Fibroblast of skin of back (primary cell): ENCODE data around the gene CD300C. TPM values are rescaled to one million over a fixed set of nuclear protein-coding genes. Genes with fewer than 3 reads are reported as not detected.
"Not testable (repeated sequence)": the region's sequence is repeated elsewhere in the genome, so short reads cannot be mapped to it uniquely, and the experiment has no call there.

Source experiments
- DNase-seq: peaks from one replicate; pipeline ENCODE4 v3.0.0-alpha.2; 2013
- polyA plus RNA-seq, 2 experiments: library from polyadenylated mRNA; unstranded; fragments of 120-200 nt; gene quantifications; one replicate each; pipeline ENCODE4 v1.2.1, GENCODE V29; 2013; ENCODE audit not compliant: insufficient read length in 2 of 2

CD300C gene
- polyA plus RNA-seq (2013, experiment 1 of 2; ENCODE audit: insufficient read length), result not detected
- polyA plus RNA-seq (2013, experiment 2 of 2; ENCODE audit: insufficient read length), result not detected

GRCh38 chr17:74545843-74546230 is at the start of gene CD300C:
Gene CD300C (minus strand): TSS chr17:74546115. CDS start chr17:74545782, 333 bp downstream.
- no peak for DNase-seq

DNA sequence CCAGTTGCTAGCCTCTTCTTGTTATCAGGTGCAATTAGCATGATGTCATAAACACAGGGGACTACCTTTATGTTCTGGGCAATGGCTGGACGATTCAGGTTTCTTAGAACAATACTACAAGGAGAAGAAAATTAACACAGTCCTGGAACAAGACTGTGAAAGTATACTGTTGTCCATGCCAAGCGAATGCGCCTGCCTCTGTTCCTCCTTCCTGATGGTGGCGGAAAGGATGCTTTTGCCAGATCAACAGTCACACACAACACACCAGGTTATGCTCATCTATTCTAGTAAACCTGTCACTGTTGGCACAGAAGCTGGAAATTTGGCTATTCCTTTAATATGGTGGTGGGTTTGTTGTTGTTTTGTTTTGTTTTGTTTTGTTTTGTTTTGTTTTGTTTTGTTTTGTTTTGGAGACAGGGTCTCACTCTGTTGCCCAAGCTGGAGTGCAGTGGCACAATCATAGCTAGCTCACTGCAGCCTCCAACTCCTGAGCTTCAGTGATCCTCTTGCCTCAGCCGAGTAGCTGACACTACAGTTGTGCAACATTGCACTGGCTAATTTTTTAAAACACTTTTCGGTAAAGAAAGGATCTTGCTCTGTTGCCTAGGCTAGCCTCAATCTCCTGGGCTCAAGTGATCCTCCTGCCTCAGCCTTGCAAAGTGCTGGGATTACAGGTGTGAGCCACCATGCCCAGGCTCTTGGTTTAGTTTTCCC is 49.3 kb upstream of the CD300C start:
- DNase-seq, result no peak

DNA sequence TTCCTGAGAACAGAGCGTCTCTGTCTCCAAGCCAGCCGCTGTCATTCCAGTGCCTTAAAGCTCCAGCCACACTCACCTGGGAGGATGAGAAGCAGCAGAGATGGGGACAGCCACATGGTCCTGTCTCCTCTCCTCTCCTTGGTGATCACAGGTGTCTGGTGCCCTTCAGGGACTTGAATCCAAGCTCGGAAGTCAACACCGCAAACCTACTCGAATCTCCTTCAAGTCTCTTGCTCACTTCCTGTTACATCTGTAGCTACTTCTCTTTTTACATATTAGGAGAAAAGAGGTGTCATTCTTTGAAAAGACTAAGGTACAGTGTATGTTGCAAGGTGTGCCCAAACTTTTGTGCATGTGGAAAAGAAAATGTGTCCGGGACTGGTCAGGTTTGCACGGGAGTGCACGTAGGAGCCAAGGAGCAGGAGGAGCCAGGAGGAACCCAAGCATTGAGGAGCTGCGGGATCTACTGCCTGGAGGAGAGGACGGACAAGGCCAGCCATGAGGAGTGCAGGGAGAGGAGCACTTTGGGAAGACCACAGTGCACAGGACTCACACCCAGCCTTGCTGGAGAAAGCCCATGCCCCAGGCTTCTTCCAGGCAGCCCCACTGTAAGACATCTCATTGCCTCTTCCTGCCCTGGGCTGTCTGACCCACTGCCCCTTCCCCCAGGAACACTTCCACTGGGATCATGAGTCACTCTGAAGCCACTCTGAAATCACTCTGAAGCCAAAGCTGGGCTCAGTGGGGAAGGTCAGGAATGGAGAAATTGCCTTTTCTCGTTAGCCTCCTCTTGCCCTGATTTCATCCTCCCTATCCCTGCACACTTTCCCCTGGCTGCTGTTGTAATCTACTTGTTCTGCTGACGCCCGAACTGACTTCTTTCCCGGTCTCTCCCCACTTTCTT is 46.4 kb upstream of the CD300C start, which contains the start of gene CD300LD:
CD300LD (minus strand) TSS at position 197 of the 904 bp plus-strand sequence; CDS start at position 116, 81 bp downstream.
- no peak for DNase-seq

GRCh38 chr17:74591503-74591902 is 45.6 kb upstream of the CD300C start:
- DNase-seq, result no peak

GRCh38 chr17:74585711-74586110 is 39.8 kb upstream of the CD300C start:
- no peak for DNase-seq

- DNase-seq, result no peak
Observed at GRCh38 chr17:74584292-74585060, 38.6 kb upstream of the CD300C start.

DNA sequence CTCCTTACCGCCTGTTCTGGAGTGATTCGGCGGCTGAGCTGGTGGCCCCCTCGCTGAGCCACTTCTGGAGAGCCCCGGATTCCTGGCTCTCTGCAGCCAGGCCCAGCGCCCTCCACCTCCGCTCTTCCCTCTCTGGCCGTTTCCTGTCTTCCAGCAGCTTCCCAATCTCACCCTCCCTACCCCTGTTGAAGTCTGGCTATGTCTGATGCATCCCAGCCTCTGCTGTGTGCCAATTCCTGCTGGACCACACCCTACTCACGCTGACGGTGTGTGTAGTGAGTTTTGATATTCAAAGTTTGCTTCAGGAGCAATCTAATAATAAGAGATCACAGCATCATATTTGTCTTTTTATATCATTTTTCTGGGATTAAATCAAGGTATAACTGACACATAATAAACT is 36.7 kb upstream of the CD300C start:
- no peak for DNase-seq

DNA sequence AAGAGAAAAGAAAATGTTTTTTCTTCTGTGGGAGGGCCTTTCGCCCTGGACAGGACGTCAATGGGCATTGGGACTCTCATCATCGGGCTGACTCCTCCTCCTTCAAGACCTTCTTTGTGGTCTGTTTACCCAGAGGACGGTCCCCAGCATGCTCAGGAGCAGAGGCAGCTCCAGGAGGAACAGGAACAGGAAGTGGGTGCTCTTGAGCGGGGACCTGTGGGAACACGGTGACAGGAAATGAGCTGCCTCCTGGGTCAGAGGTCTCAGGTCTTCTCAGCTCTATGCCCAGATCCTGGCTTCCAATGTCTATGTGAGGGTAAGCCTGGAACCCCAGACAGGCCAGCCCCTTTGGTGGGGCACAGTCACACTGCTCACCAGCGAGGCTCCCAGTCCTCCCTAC is 34.0 kb upstream of the CD300C start:
- DNase-seq, result no peak

DNA sequence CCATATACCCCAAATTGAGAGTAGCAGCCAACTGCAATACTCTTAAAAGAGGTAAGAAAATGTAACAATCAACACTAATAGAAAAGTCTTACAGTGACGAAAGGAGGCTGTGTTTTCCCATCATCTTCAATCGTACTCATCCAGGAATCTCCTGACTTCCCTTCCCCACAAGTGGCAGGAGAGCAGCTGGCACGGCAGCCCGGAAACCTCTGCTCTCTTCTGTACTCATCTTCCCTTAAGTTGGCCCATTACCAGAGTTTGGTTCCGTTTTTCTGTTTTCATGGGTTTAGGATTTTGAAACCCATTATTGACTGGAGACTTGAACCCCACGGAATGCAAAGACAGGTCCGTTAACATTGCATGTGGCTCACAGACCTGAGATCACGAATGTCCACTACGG is 33.1 kb upstream of the CD300C start:
- DNase-seq, result no peak

DNA sequence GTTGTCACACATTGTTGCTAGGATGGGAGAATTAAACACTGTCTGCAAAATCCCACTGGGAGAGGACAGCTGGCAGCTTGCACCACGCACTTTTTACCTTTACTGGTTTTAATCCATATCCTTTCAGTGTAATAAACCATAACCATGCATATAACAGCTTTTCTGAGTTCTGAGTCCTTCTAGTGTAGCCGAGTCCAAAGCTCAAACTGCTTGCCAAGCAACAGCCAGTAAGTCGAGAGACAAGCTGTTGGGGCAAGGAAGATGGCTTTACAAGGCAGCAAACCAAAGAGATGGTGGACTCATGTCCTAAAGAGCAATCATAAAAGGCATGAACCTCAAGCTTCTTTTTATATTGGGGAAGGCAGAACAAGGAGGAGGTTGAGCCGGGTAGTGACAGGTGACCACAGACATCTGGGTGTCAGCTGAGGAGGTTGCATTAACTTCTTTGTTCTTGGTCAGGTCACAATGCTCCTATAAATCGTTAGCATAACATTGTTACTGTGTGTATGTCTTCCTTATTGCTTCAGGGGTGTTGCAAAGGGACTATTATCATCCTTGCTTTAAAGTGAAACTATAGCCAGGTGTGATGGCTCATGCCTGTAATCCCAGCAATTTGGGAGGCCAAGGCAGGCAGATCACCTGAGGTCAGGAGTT is 28.7 kb upstream of the CD300C start:
- no peak for DNase-seq

- not testable (repeated sequence) for DNase-seq
Observed at GRCh38 chr17:74573635-74574034, 27.7 kb upstream of the CD300C start.

DNA sequence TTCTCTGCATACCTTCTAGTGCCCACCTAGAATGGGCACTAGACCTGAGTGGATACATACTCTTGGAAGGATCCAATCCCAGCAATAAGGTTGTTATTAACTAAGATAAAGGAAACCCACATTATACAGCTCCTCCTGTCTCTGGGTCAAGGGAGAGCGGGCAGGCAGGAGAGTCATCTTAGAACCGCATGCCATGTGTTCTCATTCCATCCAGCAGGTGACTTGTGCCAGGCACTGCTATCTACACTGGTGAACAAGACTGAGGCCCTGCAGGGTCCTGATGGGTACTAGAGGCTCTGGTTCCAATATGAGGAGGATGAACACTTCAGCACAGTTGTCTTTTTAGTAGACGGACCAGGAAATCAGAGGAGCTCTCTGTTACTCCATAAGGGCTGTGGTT is 27.3 kb upstream of the CD300C start:
- no peak for DNase-seq

DNA sequence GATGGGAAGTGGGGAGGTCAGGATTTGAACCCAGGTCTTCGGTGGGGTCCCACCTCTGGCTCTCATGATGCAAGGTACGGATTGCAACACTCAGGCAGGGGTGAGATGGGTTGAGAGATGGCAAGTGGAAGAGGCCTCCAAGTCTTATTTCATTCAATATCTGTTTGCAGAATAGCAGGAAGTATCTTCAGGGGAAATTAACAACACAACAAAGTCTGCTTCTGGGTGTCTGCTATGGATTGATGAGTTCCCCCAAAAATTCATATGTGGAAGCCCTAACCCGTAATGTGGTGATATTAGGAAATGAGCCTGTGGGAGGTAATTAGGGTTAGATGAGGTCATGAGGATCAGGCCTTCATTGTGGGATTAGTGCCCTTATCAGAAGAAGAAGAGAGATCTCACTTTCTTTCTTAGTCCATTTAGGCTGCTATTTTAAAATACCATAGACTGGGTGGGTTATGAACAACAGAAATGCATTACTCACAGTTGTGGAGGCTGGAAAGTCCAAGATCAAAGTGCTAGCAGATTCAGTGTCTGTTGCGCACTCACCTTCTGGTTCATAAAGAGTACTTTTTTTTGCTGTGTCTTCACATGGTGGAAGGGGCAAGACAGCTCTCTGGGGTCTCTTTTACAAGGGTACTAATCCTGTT is 25.8 kb upstream of the CD300C start:
- DNase-seq, result no peak

DNA sequence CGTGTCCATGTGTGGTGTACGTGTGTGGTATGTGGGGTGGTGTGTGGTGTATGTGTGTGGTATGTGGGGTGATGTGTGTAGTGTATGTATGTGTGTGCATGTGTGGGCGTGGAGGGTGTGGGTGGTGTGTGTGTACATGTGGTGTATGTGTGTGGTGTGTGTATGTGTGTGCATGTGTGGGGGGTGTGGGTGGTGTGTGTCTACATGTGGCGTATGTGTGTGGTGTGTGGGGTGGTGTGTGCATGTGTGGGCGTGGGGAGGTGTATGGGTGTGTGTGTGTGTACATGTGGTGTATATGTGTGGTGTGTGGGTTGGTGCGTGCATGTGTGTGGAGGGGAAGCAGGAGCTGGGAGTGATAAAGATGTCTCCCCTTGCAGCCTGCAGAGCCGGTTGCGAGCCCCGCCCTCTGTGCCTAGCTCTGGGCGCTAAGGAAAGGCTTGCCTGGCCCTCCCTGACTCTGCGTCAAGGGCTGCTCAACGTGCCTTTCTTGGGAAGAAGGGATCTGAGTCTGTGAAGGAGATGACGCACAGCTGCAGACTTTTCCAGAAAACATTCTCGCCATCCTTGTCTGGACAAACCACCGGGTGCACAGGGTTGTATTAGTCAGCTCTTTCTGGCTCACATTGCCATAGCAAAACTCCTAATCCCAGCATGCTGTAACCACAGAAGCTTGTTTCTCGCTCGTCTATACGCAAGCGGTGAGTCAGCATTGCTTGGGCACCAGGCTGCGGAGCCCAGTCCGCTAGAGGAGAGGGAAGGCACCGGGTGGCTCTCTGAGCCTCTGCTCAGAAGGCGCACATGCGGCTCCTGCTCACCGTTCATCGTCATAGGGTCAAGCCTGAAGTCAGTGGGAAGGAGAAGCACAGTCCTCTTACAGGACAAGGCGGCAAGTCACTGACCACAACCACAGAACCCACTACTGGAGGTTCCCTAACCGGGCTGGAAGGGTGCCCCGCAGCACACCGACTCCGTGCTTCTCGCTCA is 23.4 kb upstream of the CD300C start:
- peak; percentile 91 for DNase-seq

DNA sequence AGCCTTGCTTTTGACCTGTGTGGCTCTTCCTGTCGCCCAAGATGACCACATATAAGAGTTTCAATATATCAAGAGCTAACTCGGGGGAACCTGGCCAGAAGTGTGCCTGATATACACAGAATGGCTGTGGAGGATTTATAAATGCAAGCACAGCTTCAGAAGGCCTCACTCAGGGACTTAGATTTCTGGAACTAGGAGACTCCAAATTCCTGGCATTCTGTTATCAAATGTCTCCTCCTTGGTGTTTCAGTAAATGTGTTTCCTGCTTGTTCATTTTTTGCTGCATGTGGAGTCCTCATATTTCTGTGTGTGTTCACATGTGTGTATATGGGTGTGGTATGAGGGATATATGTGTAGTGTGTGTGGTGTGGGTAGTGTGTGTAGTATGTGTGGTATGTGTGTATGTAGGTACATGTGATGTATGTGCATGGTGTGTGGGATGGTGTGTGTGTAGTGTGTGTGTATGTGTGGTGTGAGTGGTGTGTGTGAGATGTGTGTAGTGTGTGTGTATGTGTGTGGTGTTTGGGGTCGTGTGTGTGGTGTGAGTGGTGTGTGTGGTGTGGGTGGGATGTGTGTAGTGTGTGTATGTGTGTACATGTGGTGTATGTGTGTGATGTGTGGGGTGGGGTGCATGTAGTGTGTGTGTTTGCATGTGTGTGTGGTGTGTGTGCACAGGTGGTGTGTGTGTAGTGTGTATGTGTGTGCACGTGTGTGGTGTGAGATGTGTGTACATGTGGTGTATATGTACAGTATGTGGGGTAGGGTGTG is 22.4 kb upstream of the CD300C start:
- DNase-seq, result no peak

- DNase-seq, result no peak
Observed at GRCh38 chr17:74567397-74567796, 21.5 kb upstream of the CD300C start, which contains the start of gene CD300H. Gene CD300H (minus strand): TSS chr17:74567509.

DNA sequence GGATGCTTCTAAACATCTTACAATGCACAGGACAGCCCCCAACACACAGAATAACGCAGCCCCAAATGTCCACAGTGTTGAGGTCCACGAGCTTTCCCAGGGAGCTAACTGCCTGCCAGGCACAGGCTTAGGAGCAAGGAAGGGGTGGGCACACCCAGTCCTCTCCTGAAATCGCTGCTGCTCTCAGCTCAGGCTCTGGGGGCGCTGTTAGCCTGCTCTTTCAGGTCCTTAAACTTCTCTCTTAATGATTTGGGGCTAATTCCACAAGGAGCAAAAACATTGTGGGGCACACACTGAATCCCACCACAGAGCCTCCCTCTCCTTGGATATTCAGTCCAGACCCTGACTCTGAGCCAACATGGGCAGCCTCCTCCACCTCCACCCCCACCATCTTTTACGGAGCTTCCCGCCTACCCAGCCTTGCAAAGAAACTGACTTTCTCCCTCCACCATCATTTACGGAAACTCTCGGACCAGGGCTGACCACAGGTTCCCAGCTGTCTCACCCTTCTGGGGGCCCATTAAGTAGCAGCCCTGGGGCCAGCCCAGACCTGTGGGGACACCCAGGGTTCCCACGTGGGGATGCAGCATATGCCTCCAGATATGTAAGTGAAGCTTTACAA is 20.3 kb upstream of the CD300C start:
- peak; percentile 13 for DNase-seq

DNA sequence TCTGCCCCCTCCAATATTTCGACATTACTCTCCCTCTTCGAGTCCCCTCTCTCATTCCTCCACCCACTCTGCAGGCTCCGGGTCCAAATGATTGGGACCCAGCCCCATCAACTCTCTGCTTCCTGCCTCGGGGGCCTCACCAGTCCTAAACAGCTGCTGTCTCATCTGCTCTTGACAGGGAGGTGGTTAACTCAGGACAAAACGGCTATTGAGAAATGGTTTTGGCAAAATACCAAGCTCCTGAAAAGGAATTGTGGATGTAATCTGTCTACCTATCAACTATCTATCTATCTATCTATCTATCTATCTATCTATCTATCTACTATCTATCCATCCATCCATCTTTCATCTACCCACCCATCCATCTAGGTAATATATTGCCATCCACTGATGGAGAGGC is 19.2 kb upstream of the CD300C start:
- no peak for DNase-seq

DNA sequence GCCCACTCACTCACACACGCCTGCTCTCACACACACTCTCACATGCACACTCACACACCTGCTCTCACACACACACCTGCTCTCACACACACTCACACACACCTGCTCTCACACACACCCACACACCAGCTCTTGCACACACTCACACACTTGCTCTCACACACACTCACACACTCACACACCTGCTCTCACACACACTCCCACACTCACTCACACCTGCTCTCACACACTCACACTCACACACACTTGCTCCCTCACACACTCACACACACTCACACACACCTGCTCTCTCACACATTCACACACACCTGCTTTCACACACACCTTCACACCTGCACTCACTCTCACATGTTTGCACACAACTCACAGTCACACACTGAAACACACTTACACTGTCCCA is 17.4 kb upstream of the CD300C start:
- DNase-seq, result no peak
